NCI-H774 (cell line): ENCODE measurements around the gene PLPPR4.

Experiments used
- DNase-seq: peaks from one replicate; lab custom pipeline; 2025; lab: John Stamatoyannopoulos, UW

PLPPR4 gene

DNA sequence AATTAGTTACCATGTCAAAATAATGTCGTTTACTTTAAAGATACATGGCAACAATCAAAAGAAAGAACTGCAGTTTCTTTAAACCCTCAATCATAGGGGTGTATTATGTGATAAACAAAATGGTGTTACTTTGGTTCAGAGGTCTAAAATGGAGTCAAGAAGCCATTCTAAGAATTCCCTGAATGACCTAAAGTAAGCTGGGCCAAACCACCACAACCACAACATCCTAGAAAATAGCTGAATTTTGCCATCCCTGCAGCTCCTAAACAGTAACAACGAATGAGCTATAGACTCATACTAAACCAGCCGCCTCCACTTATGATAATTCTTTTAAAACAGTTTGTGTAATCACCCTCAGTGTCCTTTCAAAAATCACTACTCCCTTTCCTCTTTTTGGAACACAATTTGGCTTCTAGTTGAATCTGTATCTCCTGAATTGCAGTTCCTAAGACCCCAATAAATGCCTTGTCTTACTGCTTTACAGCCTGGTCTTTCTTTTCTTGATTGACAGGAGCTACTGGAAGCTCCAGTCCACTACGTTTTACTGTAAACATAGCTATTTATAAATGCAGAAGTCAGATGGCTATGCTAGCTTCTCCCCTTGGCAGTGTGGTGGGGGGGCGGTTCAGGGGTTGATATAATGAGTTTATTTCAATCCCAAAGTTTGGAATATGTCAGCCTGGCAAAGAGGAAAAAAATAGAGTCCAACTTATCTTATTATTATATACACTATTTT lies 84.3 kb downstream of the PLPPR4 start:
- DNase-seq = no peak

DNA sequence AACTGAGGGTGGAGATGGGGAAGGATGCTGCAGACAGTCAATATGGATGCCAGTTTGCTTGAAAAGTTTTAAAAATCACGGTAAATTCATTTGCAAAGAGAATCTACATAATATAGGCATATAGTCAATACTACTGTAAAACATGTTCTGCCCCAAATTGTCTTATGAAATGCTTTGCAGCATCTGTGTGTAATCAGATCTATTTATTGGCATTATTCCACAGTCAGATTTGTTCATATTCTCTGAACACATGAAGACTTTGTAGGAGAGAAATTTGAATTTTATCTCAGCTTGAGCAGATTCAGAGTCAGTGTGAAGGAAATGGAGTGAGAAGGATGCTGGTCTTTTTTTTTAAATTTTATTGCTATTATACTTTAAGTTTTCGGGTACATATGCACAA lies 88.5 kb downstream of the PLPPR4 start:
- DNase-seq = no peak

- no peak for DNase-seq
Observed at GRCh38 chr1:99358770-99359169, 94.5 kb downstream of the PLPPR4 start.
